Liver (tissue), 9 donors: ENCODE measurements around the gene BARX2. TPM values are rescaled to one million over a fixed set of nuclear protein-coding genes. Genes with fewer than 3 reads are reported as not detected.

Source experiments
- DNase-seq: peaks from one replicate; pipeline ENCODE4 v3.0.0-alpha.2; 2017; ENCODE audit warnings: low spot score
- H3K27ac ChIP-seq, 2 donors: one replicate each; pipeline ENCODE4 v1.7.0; 2013; ENCODE audit warnings: inconsistent platforms in 2 of 2, low read length in 2 of 2, control low read depth in 1 of 2, low read depth in 1 of 2, mild to moderate bottlenecking in 1 of 2
- H3K27me3 ChIP-seq, 4 donors: one replicate each; pipeline versions ENCODE4 v1.6.1 to v1.7.0; 2013; ENCODE audit warnings: low read length in 3 of 4, inconsistent platforms in 1 of 4, mild to moderate bottlenecking in 1 of 4, moderate library complexity in 1 of 4; ENCODE audit not compliant: control insufficient read depth in 4 of 4, insufficient read depth in 4 of 4
- H3K36me3 ChIP-seq, 4 donors: one replicate each; pipeline versions ENCODE4 v1.6.1 to v1.7.0; 2013; ENCODE audit warnings: low read length in 3 of 4, mild to moderate bottlenecking in 3 of 4, low read depth in 1 of 4, moderate library complexity in 1 of 4; ENCODE audit not compliant: control insufficient read depth in 4 of 4, insufficient read depth in 3 of 4
- H3K4me1 ChIP-seq, 4 donors: one replicate each; pipeline versions ENCODE4 v1.6.1 to v1.7.0; 2013; ENCODE audit warnings: low read length in 3 of 4, mild to moderate bottlenecking in 3 of 4, moderate library complexity in 1 of 4; ENCODE audit not compliant: control insufficient read depth in 4 of 4, insufficient read depth in 4 of 4
- H3K4me3 ChIP-seq, 3 donors: one replicate each; pipeline versions ENCODE4 v1.6.1 to v1.7.0; 2013; ENCODE audit warnings: low read length in 3 of 3, control low read depth in 1 of 3, low read depth in 1 of 3, mild to moderate bottlenecking in 1 of 3
- H3K9ac ChIP-seq, 2 donors: one replicate each; pipeline ENCODE4 v1.7.0; 2013; ENCODE audit warnings: low read length in 2 of 2, mild to moderate bottlenecking in 2 of 2, moderate library complexity in 2 of 2, control low read depth in 1 of 2, low read depth in 1 of 2
- H3K9me3 ChIP-seq, 4 donors: one replicate each; pipeline versions ENCODE4 v1.6.1 to v1.7.0; 2013; ENCODE audit warnings: low read length in 3 of 4; ENCODE audit not compliant: control insufficient read depth in 4 of 4
- EGR1 ChIP-seq, 2 donors: IDR thresholded peaks; 2 replicates each; pipeline ENCODE4 v1.6.1; 2016 to 2018; ENCODE audit warnings: antibody characterized with exemption in 2 of 2, low read depth in 2 of 2
- FOXA1 ChIP-seq: IDR thresholded peaks from 2 replicates; pipeline ENCODE4 v1.6.1; 2016; ENCODE audit warnings: antibody characterized with exemption
- FOXA2 ChIP-seq: IDR thresholded peaks from 2 replicates; pipeline ENCODE4 v1.6.1; 2016; ENCODE audit warnings: antibody characterized with exemption
- GABPA ChIP-seq, 2 donors: IDR thresholded peaks in 1 of 2; conservative IDR thresholded peaks in 1 of 2; 2 replicates each; pipeline ENCODE4 v1.6.1; 2016; ENCODE audit warnings: antibody characterized with exemption in 2 of 2, mild to moderate bottlenecking in 1 of 2, moderate library complexity in 1 of 2
- HNF4A ChIP-seq, 2 donors: conservative IDR thresholded peaks; 2 replicates each; pipeline ENCODE4 v1.6.1; 2016; ENCODE audit warnings: antibody characterized with exemption in 2 of 2, mild to moderate bottlenecking in 2 of 2
- HNF4G ChIP-seq: IDR thresholded peaks from 2 replicates; pipeline ENCODE4 v1.6.1; 2016; ENCODE audit warnings: antibody characterized with exemption
- NR2F2 ChIP-seq: IDR thresholded peaks from 2 replicates; pipeline ENCODE4 v1.6.1; 2016; ENCODE audit warnings: antibody characterized with exemption
- RAD21 ChIP-seq, 2 donors: IDR thresholded peaks; 2 replicates each; pipeline ENCODE4 v1.6.1; 2016; ENCODE audit warnings: antibody characterized with exemption in 2 of 2, mild to moderate bottlenecking in 2 of 2
- RXRA ChIP-seq, 2 donors: IDR thresholded peaks; 2 replicates each; pipeline ENCODE4 v1.6.1; 2017 to 2018; ENCODE audit warnings: antibody characterized with exemption in 2 of 2, mild to moderate bottlenecking in 1 of 2
- SP1 ChIP-seq: IDR thresholded peaks from 2 replicates; pipeline ENCODE4 v1.6.1; 2018; ENCODE audit warnings: antibody characterized with exemption, mild to moderate bottlenecking
- TAF1 ChIP-seq: conservative IDR thresholded peaks from 2 replicates; pipeline ENCODE4 v1.6.1; 2016; ENCODE audit warnings: antibody characterized with exemption, mild to moderate bottlenecking
- YY1 ChIP-seq: IDR thresholded peaks from 2 replicates; pipeline ENCODE4 v1.6.1; 2016; ENCODE audit warnings: antibody characterized with exemption, mild to moderate bottlenecking
- WGBS: extraction: QIAGEN DNeasy Blood & Tissue Kit; methylation state at CpG from one replicate; pipeline ENCODE4 v1.1.7; 2013; 5-methylcytosine and 5-hydroxymethylcytosine counted together
- polyA plus RNA-seq, 2 donors: library from polyadenylated mRNA; stranded (reverse) in 1 of 2; unstranded in 1 of 2; fragments of 200-250 nt in 1 of 2; fragments of >200 nt in 1 of 2; fragmentation: Nextera tagmentation in 1 of 2; extraction: Ambion mirVana in 1 of 2; gene quantifications; one replicate each; pipeline versions ENCODE4 v1.2.1 to v1.2.3, GENCODE V29; 2013 to 2015
- total RNA-seq, 2 donors: library from RNA; depleted of rRNA; stranded (reverse); fragments of >200 nt; gene quantifications; one replicate each; pipeline ENCODE4 v1.2.3, GENCODE V29; 2014
- TF ChIP-seq, protein P1 (sequence below): IDR thresholded peaks from 2 replicates; pipeline ENCODE4 v1.6.1; 2016; ENCODE audit warnings: antibody characterized with exemption
- TF ChIP-seq, protein P2 (sequence below): IDR thresholded peaks from 2 replicates; pipeline ENCODE4 v1.6.1; 2016; ENCODE audit warnings: antibody characterized with exemption
- TF ChIP-seq, protein P3 (sequence below): fragments of 150-350 bp; IDR thresholded peaks from 2 replicates; pipeline ENCODE4 v1.5.1; 2017; ENCODE audit warnings: improper control_type of control experiment, low read depth, low read length; ENCODE audit not compliant: missing input control
- TF ChIP-seq, protein P4 (sequence below): IDR thresholded peaks from 2 replicates; pipeline ENCODE4 v1.6.1; 2016; ENCODE audit warnings: antibody characterized with exemption, mild to moderate bottlenecking
- TF ChIP-seq, protein P5 (sequence below): IDR thresholded peaks from 2 replicates; pipeline ENCODE4 v1.6.1; 2016; ENCODE audit warnings: antibody characterized with exemption
- donor health status: healthy.
- donor health status: healthy.
- donor health status: healthy.
- donor health status: healthy.
- donor health status: healthy.

Gene BARX2
- total and polyA plus RNA-seq, 4 donors = not detected

DNA sequence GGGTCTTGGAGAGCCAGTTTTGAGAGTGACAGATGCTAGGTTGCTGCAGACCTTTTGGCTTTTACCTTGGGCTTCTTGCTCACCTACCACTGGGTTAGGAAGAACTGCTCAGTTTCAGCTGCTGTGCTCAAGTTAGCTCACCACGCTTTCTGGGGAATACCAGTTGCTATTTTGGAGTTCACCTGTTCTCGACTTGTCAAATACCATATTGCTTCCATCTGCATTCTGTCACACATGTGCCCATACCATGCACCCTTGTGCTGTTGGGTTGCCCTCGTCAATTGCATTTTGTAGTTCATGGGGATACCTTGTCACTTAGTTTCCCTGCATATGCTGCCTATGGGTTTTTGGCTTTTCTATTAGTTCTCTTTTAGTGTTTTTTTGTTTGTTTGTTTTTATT lies 23.0 kb upstream of the BARX2 start:
- Histone ChIP-seq H3K9ac (no peak overlapping the region), H3K36me3 (no peaks in the 10 kb centered on the region), H3K4me3 (no peak overlapping the region), H3K4me1 (no peaks in the 10 kb centered on the region), H3K9me3 (no peaks in the 10 kb centered on the region), H3K27ac (no peak overlapping the region), H3K27me3 (peaks cover 0 to 3% (median 0%) of the 10 kb centered on the region in 4 donors)
- 89% methylated on average over 3 of the region's 3 CpGs for WGBS
- no peak for DNase-seq
- TF ChIP-seq RAD21 (IDR thresholded peaks at IDR 0.05) (no peak), TAF1 (no peak), GABPA (IDR thresholded peaks at IDR 0.05 in 1 of 2, conservative IDR thresholded peaks at IDR 0.05 in 1 of 2) (no peak), NR2F2 (no peak), FOXA2 (no peak), RXRA (IDR thresholded peaks at IDR 0.05) (no peak), HNF4G (no peak), FOXA1 (no peak), HNF4A (conservative IDR thresholded peaks at IDR 0.05) (no peak), EGR1 (IDR thresholded peaks at IDR 0.05; ENCODE audit: low read depth in 2 of 2) (no peak), YY1 (no peak), SP1 (no peak)
- TF ChIP-seq, protein P1, sequence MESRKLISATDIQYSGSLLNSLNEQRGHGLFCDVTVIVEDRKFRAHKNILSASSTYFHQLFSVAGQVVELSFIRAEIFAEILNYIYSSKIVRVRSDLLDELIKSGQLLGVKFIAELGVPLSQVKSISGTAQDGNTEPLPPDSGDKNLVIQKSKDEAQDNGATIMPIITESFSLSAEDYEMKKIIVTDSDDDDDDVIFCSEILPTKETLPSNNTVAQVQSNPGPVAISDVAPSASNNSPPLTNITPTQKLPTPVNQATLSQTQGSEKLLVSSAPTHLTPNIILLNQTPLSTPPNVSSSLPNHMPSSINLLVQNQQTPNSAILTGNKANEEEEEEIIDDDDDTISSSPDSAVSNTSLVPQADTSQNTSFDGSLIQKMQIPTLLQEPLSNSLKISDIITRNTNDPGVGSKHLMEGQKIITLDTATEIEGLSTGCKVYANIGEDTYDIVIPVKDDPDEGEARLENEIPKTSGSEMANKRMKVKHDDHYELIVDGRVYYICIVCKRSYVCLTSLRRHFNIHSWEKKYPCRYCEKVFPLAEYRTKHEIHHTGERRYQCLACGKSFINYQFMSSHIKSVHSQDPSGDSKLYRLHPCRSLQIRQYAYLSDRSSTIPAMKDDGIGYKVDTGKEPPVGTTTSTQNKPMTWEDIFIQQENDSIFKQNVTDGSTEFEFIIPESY = no peak
- TF ChIP-seq, protein P2, sequence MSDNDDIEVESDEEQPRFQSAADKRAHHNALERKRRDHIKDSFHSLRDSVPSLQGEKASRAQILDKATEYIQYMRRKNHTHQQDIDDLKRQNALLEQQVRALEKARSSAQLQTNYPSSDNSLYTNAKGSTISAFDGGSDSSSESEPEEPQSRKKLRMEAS = no peak
- TF ChIP-seq, protein P3, sequence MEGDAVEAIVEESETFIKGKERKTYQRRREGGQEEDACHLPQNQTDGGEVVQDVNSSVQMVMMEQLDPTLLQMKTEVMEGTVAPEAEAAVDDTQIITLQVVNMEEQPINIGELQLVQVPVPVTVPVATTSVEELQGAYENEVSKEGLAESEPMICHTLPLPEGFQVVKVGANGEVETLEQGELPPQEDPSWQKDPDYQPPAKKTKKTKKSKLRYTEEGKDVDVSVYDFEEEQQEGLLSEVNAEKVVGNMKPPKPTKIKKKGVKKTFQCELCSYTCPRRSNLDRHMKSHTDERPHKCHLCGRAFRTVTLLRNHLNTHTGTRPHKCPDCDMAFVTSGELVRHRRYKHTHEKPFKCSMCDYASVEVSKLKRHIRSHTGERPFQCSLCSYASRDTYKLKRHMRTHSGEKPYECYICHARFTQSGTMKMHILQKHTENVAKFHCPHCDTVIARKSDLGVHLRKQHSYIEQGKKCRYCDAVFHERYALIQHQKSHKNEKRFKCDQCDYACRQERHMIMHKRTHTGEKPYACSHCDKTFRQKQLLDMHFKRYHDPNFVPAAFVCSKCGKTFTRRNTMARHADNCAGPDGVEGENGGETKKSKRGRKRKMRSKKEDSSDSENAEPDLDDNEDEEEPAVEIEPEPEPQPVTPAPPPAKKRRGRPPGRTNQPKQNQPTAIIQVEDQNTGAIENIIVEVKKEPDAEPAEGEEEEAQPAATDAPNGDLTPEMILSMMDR = no peak
- TF ChIP-seq, protein P4, sequence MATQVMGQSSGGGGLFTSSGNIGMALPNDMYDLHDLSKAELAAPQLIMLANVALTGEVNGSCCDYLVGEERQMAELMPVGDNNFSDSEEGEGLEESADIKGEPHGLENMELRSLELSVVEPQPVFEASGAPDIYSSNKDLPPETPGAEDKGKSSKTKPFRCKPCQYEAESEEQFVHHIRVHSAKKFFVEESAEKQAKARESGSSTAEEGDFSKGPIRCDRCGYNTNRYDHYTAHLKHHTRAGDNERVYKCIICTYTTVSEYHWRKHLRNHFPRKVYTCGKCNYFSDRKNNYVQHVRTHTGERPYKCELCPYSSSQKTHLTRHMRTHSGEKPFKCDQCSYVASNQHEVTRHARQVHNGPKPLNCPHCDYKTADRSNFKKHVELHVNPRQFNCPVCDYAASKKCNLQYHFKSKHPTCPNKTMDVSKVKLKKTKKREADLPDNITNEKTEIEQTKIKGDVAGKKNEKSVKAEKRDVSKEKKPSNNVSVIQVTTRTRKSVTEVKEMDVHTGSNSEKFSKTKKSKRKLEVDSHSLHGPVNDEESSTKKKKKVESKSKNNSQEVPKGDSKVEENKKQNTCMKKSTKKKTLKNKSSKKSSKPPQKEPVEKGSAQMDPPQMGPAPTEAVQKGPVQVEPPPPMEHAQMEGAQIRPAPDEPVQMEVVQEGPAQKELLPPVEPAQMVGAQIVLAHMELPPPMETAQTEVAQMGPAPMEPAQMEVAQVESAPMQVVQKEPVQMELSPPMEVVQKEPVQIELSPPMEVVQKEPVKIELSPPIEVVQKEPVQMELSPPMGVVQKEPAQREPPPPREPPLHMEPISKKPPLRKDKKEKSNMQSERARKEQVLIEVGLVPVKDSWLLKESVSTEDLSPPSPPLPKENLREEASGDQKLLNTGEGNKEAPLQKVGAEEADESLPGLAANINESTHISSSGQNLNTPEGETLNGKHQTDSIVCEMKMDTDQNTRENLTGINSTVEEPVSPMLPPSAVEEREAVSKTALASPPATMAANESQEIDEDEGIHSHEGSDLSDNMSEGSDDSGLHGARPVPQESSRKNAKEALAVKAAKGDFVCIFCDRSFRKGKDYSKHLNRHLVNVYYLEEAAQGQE = no peak
- TF ChIP-seq, protein P5, sequence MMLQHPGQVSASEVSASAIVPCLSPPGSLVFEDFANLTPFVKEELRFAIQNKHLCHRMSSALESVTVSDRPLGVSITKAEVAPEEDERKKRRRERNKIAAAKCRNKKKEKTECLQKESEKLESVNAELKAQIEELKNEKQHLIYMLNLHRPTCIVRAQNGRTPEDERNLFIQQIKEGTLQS = no peak

DNA sequence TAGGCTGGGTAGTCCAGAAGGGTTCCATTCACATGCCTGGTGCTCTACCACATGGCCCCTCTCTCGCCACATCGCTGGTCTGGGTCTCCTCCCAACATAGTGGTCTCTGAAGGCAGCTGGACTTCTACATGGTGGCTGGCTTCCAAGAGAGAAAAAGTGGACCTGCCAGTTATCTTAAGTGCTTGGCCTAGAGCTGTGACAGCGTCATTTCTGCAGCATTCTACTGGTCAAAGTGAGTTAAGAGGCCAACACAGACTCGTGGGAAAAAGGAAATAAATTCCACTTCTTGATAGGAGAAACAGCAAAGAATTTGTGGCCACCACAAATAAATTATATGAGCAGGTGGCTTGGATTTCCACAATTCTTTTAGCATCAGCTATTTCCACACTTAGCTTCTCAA lies 21.0 kb upstream of the BARX2 start:
- no peaks in the 10 kb centered on the region for H3K4me1 ChIP-seq
- DNase-seq = no peak
- H3K9ac ChIP-seq = no peak overlapping the region
- H3K27me3 ChIP-seq = no peaks in the 10 kb centered on the region
- 64% methylated on average over 4 of the region's 4 CpGs for WGBS
- H3K27ac ChIP-seq = no peak overlapping the region
- H3K4me3 ChIP-seq = no peak overlapping the region
- TF ChIP-seq RAD21 (IDR thresholded peaks at IDR 0.05) (no peak), RXRA (IDR thresholded peaks at IDR 0.05) (no peak), HNF4A (conservative IDR thresholded peaks at IDR 0.05) (no peak), FOXA2 (no peak), SP1 (no peak), NR2F2 (no peak)
- TF ChIP-seq, protein P5 = no peak
- peaks cover 0 to 6% (median 0%) of the 10 kb centered on the region in 4 donors for H3K9me3 ChIP-seq
- H3K36me3 ChIP-seq = no peaks in the 10 kb centered on the region
